Mesendoderm (in vitro differentiated cells): ENCODE data around the gene MMP25.

Source experiments
- DNase-seq: peaks from one replicate; pipeline ENCODE4 v3.0.0; 2013
- H2AK5ac ChIP-seq: 2 replicates; pipeline ENCODE4 v1.6.1; 2013; ENCODE audit warnings: low read length, inconsistent platforms
- H2BK120ac ChIP-seq: 2 replicates; pipeline ENCODE4 v1.6.1; 2013; ENCODE audit warnings: low read depth, mild to moderate bottlenecking, low read length, moderate library complexity, mixed read lengths
- H2BK15ac ChIP-seq: replicated peaks from 2 replicates; pipeline ENCODE4 v1.6.1; 2013; ENCODE audit warnings: low read depth, mild to moderate bottlenecking, moderate library complexity
- H2BK5ac ChIP-seq: 2 replicates; pipeline ENCODE4 v1.6.1; 2013; ENCODE audit warnings: low read length, inconsistent platforms
- H3K18ac ChIP-seq: 2 replicates; pipeline ENCODE4 v1.6.1; 2013; ENCODE audit warnings: mild to moderate bottlenecking, low read length, mixed read lengths
- H3K23ac ChIP-seq: one replicate; pipeline ENCODE4 v1.6.1; 2013; ENCODE audit warnings: low read length
- H3K27ac ChIP-seq: 2 replicates; pipeline ENCODE4 v1.5.1; 2013; ENCODE audit warnings: low read depth, mild to moderate bottlenecking, inconsistent platforms, low read length, moderate library complexity
- H3K27me3 ChIP-seq: 2 replicates; pipeline ENCODE4 v1.6.1; 2013; ENCODE audit warnings: low read length, control low read depth, mild to moderate bottlenecking, inconsistent platforms; ENCODE audit not compliant: insufficient read depth, poor library complexity
- H3K36me3 ChIP-seq: 2 replicates; pipeline ENCODE4 v1.6.1; 2013; ENCODE audit warnings: low read length, inconsistent platforms; ENCODE audit not compliant: control insufficient read depth, insufficient read depth
- H3K4ac ChIP-seq: one replicate; pipeline ENCODE4 v1.6.1; 2013; ENCODE audit warnings: low read depth, mild to moderate bottlenecking, low read length, moderate library complexity
- H3K4me1 ChIP-seq: 2 replicates; pipeline ENCODE4 v1.6.1; 2013; ENCODE audit warnings: low read depth, low read length, inconsistent platforms; ENCODE audit not compliant: control insufficient read depth
- H3K4me2 ChIP-seq: 2 replicates; pipeline ENCODE4 v1.6.1; 2013; ENCODE audit warnings: low read length
- H3K4me3 ChIP-seq: 2 replicates; pipeline ENCODE4 v1.5.1; 2013; ENCODE audit warnings: mild to moderate bottlenecking, low read length
- H3K56ac ChIP-seq: one replicate; pipeline ENCODE4 v1.6.1; 2013; ENCODE audit warnings: low read length
- H3K79me1 ChIP-seq: 2 replicates; pipeline ENCODE4 v1.6.1; 2013; ENCODE audit warnings: low read length, inconsistent platforms
- H3K79me2 ChIP-seq: 2 replicates; pipeline ENCODE4 v1.6.1; 2013; ENCODE audit warnings: mild to moderate bottlenecking, low read length; ENCODE audit not compliant: control insufficient read depth, insufficient read depth
- H3K9ac ChIP-seq: 2 replicates; pipeline ENCODE4 v1.6.1; 2013; ENCODE audit warnings: low read length, inconsistent platforms
- H4K5ac ChIP-seq: one replicate; pipeline ENCODE4 v1.6.1; 2013; ENCODE audit warnings: low read length
- H4K8ac ChIP-seq: one replicate; pipeline ENCODE4 v1.6.1; 2013; ENCODE audit warnings: low read depth, mild to moderate bottlenecking, control low read depth, low read length, moderate library complexity
- WGBS: extraction: QIAGEN DNeasy Blood & Tissue Kit; methylation state at CpG from one replicate; pipeline ENCODE4 v1.1.7; 2013; ENCODE audit warnings: low lambda C conversion rate, missing lambda C conversion rate; ENCODE audit not compliant: insufficient coverage; ENCODE audit errors: extremely low coverage; 5-methylcytosine and 5-hydroxymethylcytosine counted together

The MMP25 gene

DNA sequence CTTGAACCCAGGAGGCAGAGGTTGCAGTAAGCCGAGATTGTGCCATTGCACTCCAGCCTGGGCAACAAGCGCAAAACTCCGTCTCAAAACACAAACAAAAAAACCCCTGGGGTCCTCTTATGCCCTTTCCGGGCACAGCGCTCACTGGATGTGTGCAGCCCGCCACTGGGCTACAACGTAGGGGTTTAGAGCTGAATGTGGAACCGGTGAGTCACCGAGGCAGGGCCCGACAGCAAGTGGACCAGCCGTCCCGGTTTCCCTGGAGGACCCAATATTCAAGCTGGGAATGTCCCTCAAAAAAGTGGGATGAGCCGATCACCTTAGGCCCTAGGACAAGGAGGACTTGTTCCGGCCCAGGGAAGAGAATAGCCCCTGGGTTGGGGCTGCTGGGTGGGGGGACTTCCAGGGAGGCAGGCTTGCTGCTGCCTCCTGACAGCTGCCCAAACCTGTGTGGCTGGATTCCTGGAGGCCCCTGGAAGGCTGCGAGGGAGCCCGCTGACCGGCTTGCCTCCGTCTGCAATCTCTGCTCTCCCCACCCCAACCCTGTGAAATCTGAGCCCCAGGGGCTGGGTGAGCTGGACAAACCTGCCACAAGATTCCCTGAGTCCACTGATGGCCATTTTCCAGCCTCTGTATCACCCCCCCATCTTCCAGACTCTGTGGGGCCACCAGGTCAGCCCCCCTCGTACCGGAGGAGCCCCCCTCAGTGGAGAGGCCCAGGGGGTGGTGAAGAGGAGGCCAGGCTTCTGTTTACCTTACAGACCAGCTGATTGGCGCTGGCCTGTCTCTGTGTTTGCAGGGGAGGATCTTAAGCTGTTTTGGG is 36.6 kb upstream of the MMP25 start:
- peak; percentile 97 for DNase-seq
- H3K27me3 ChIP-seq: no peaks in the 10 kb centered on the region
- H2BK5ac ChIP-seq: peak overlapping the region; percentile 35
- no peaks in the 10 kb centered on the region for H3K79me2 ChIP-seq
- no peak overlapping the region for H3K4me3 ChIP-seq
- H3K36me3 ChIP-seq: peaks cover under 1% of the 10 kb centered on the region
- H4K8ac ChIP-seq: no peak overlapping the region
- no peak overlapping the region for H3K23ac ChIP-seq
- H4K5ac ChIP-seq: no peak overlapping the region
- H3K9ac ChIP-seq: peak overlapping the region; percentile 52
- peak overlapping the region; percentile 36 for H2BK120ac ChIP-seq
- H3K4me1 ChIP-seq: peaks cover 23% of the 10 kb centered on the region
- peak overlapping the region; percentile 21 for H3K4me2 ChIP-seq
- peak overlapping the region; percentile 85 for H3K27ac ChIP-seq
- WGBS: no CpG with 5 or more reads among the region's 21 CpGs
- H3K4ac ChIP-seq: peak overlapping the region; percentile 41
- peak overlapping the region; percentile 78 for H3K56ac ChIP-seq
- no peaks in the 10 kb centered on the region for H3K79me1 ChIP-seq
- no peak overlapping the region for H2AK5ac ChIP-seq
- H3K18ac ChIP-seq: peak overlapping the region; percentile 81
- H2BK15ac ChIP-seq: no peak overlapping the region

DNA sequence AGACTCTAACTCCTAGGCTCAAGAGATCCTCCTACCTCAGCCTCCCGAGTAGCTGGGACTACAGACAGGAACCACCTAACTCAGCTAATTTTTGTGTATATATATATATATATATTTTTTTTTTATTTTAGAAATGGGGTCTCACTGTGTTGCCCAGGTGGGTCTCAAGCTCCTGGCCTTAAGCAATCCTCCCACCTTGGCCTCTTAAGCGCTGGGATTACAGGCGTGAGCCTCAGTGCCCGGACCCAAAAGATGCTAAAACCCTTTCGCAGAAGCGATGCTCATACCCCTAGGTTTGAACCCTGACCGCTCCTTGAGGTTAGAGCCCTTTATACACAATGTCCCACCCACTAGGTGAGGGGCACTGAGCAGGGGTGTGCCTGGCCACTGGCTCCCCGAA is 35.9 kb upstream of the MMP25 start:
- Histone ChIP-seq H3K4me2 (no peak overlapping the region), H3K36me3 (peaks cover 2% of the 10 kb centered on the region), H3K18ac (no peak overlapping the region), H3K79me2 (no peaks in the 10 kb centered on the region), H3K4me1 (peaks cover 23% of the 10 kb centered on the region), H3K56ac (peak overlapping the region; percentile 2), H3K4me3 (no peak overlapping the region), H2BK15ac (no peak overlapping the region), H4K5ac (no peak overlapping the region), H4K8ac (no peak overlapping the region), H3K9ac (no peak overlapping the region), H2BK120ac (no peak overlapping the region), H3K27me3 (no peaks in the 10 kb centered on the region), H2BK5ac (no peak overlapping the region), H3K79me1 (no peaks in the 10 kb centered on the region), H2AK5ac (no peak overlapping the region), H3K23ac (peak overlapping the region; percentile 85), H3K4ac (no peak overlapping the region), H3K27ac (no peak overlapping the region)
- no peak for DNase-seq
- WGBS: no CpG with 5 or more reads among the region's 8 CpGs

DNA sequence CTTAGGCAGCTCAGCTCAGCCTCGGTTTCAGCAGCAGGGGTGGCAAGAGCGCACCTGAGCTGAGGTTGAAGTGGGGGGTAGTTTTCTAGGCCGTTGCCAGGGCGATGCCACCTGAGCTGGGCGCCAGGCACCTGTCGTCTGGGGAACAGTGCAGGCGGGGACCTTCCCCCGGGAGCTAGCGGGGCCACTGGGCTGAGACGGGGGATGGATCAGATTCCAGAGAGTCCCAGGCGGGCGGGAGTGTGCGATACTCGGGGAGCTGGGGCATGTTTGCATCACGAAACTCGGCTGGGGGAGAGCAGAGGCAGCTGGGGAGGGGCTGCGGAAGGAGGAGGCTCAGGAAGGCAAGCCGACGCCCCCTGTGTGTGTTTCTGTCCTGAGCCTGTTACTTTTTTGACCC is 34.1 kb upstream of the MMP25 start:
- peaks cover 3% of the 10 kb centered on the region for H3K79me1 ChIP-seq
- peaks cover 2% of the 10 kb centered on the region for H3K36me3 ChIP-seq
- no peak overlapping the region for H3K9ac ChIP-seq
- no peak overlapping the region for H3K4me3 ChIP-seq
- no peak overlapping the region for H2BK120ac ChIP-seq
- WGBS: no CpG with 5 or more reads among the region's 19 CpGs
- H3K4me1 ChIP-seq: peaks cover 12% of the 10 kb centered on the region
- H2AK5ac ChIP-seq: no peak overlapping the region
- H2BK15ac ChIP-seq: no peak overlapping the region
- no peak overlapping the region for H4K5ac ChIP-seq
- peak overlapping the region; percentile 5 for H3K4me2 ChIP-seq
- DNase-seq: peak; percentile 37
- H3K27ac ChIP-seq: no peak overlapping the region
- H2BK5ac ChIP-seq: no peak overlapping the region
- H3K4ac ChIP-seq: no peak overlapping the region
- no peaks in the 10 kb centered on the region for H3K27me3 ChIP-seq
- H3K79me2 ChIP-seq: peaks cover 13% of the 10 kb centered on the region
- no peak overlapping the region for H3K23ac ChIP-seq
- peak overlapping the region; percentile 58 for H3K56ac ChIP-seq
- no peak overlapping the region for H3K18ac ChIP-seq
- H4K8ac ChIP-seq: no peak overlapping the region

DNA sequence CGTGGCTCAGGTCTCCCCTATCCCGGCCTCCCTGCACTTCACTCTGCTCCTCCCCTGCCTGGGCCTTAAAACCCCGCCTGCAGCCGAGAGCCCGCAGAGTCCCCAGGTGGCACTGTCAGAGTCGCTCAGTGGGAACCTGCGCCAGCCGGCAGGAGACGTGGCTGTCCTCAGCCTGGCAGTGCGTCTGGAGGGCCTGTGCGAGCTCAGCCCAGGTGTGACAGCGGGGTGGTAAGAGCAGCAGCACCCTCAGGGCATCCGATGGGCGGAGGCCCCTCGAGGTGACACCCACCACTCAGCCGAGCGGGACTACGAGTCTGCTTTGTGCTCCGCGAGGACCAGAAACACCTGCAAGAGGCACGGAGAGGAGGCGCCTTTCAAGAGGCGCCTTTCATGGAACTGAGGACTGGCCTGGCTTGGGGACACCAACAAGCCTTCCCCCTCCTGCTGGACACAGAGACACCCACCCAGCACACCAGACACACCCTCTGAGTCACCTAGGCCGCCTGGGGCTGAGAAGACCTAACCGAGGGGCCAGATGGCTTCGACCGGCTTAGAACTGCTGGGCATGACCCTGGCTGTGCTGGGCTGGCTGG is 33.4 kb upstream of the MMP25 start, which contains the start of gene CLDN9:
Gene CLDN9 (plus strand): TSS at position 96 of the 593 bp plus-strand sequence. CDS start 440 bp downstream, at position 536.
- H3K4me3 ChIP-seq: no peak within 1 kb of the TSS
- no peak within 1 kb of the TSS for H4K8ac ChIP-seq
- H2BK15ac ChIP-seq: no peak within 1 kb of the TSS
- no peaks in the 10 kb centered on the region for H3K27me3 ChIP-seq
- no peak within 1 kb of the TSS for H2BK120ac ChIP-seq
- peak within 1 kb of the TSS; percentile 23 for H3K4me2 ChIP-seq
- H3K4me1 ChIP-seq: peaks cover 6% of the 10 kb centered on the region
- H3K56ac ChIP-seq: peak within 1 kb of the TSS; percentile 58
- H3K23ac ChIP-seq: no peak within 1 kb of the TSS
- no peak within 1 kb of the TSS for H3K9ac ChIP-seq
- H2BK5ac ChIP-seq: no peak within 1 kb of the TSS
- DNase-seq: peak; percentile 54
- H3K27ac ChIP-seq: no peak within 1 kb of the TSS
- H3K79me1 ChIP-seq: peaks cover 3% of the 10 kb centered on the region
- WGBS: no CpG with 5 or more reads among the region's 27 CpGs
- no peak within 1 kb of the TSS for H2AK5ac ChIP-seq
- H3K18ac ChIP-seq: no peak within 1 kb of the TSS
- peaks cover 17% of the 10 kb centered on the region for H3K79me2 ChIP-seq
- peaks cover 2% of the 10 kb centered on the region for H3K36me3 ChIP-seq
- H3K4ac ChIP-seq: no peak within 1 kb of the TSS
- no peak within 1 kb of the TSS for H4K5ac ChIP-seq

DNA sequence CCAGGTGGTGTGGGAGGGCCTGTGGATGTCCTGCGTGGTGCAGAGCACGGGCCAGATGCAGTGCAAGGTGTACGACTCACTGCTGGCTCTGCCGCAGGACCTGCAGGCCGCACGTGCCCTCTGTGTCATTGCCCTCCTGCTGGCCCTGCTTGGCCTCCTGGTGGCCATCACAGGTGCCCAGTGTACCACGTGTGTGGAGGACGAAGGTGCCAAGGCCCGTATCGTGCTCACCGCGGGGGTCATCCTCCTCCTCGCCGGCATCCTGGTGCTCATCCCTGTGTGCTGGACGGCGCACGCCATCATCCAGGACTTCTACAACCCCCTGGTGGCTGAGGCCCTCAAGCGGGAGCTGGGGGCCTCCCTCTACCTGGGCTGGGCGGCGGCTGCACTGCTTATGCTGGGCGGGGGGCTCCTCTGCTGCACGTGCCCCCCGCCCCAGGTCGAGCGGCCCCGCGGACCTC is 32.8 kb upstream of the MMP25 start:
- H3K79me2 ChIP-seq: peaks cover 17% of the 10 kb centered on the region
- H3K18ac ChIP-seq: no peak overlapping the region
- H3K23ac ChIP-seq: no peak overlapping the region
- DNase-seq: no peak
- peaks cover 3% of the 10 kb centered on the region for H3K79me1 ChIP-seq
- WGBS: no CpG with 5 or more reads among the region's 27 CpGs
- no peak overlapping the region for H2BK15ac ChIP-seq
- H2AK5ac ChIP-seq: no peak overlapping the region
- no peak overlapping the region for H3K4me3 ChIP-seq
- no peak overlapping the region for H3K4ac ChIP-seq
- no peak overlapping the region for H2BK5ac ChIP-seq
- H3K4me1 ChIP-seq: peaks cover 3% of the 10 kb centered on the region
- H4K8ac ChIP-seq: no peak overlapping the region
- no peak overlapping the region for H3K27ac ChIP-seq
- H3K4me2 ChIP-seq: no peak overlapping the region
- no peak overlapping the region for H3K9ac ChIP-seq
- no peak overlapping the region for H3K56ac ChIP-seq
- H4K5ac ChIP-seq: no peak overlapping the region
- H3K36me3 ChIP-seq: peaks cover 2% of the 10 kb centered on the region
- H3K27me3 ChIP-seq: no peaks in the 10 kb centered on the region
- no peak overlapping the region for H2BK120ac ChIP-seq
